K562 (cell line): Measurements from ENCODE around the gene CLSTN1. TPM values are rescaled to one million over a fixed set of nuclear protein-coding genes. Genes with fewer than 3 reads are reported as not detected.

Source experiments
- CTBP1 ChIP-seq: fragments of 450-650 bp; IDR thresholded peaks from 2 replicates; pipeline ENCODE4 v1.6.1; 2016; ENCODE audit warnings: borderline replicate concordance
- FOXJ2 ChIP-seq: fragments of 200-800 bp; sonication (Bioruptor generic); IDR thresholded peaks from 2 replicates; pipeline ENCODE4 v1.6.1; 2016; ENCODE audit warnings: missing genetic modification characterization, missing compliant biosample characterization
- GTF2A2 ChIP-seq: IDR thresholded peaks from 2 replicates; pipeline ENCODE4 v1.6.1; 2016; ENCODE audit warnings: mild to moderate bottlenecking, missing genetic modification characterization, missing compliant biosample characterization
- HDGF ChIP-seq: fragments of 450-650 bp; IDR thresholded peaks from 2 replicates; pipeline ENCODE4 v1.6.1; 2016
- MAZ ChIP-seq, 2 experiments: fragments of 450-650 bp in 1 of 2; sonication (generic) in 1 of 2; formaldehyde crosslinking; IDR thresholded peaks in 1 of 2; conservative IDR thresholded peaks in 1 of 2; 2 replicates each; pipeline versions ENCODE4 v1.4.0 to v1.5.0; 2020; ENCODE audit warnings: mild to moderate bottlenecking in 1 of 2, missing genetic modification reagents in 1 of 2
- MIER1 ChIP-seq: fragments of 450-650 bp; IDR thresholded peaks from 2 replicates; pipeline ENCODE4 v1.6.1; 2016; ENCODE audit warnings: antibody characterized with exemption, mild to moderate bottlenecking, low read depth
- MXI1 ChIP-seq: IDR thresholded peaks from 2 replicates; pipeline ENCODE4 v1.6.1; 2011; ENCODE audit warnings: low read depth, mild to moderate bottlenecking, improper control_type of control experiment, low read length
- NELFE ChIP-seq: IDR thresholded peaks from 2 replicates; pipeline ENCODE4 v1.6.1; 2011; ENCODE audit warnings: mild to moderate bottlenecking; ENCODE audit not compliant: insufficient read depth, insufficient read length
- PRMT5 ChIP-seq: sonication (generic); formaldehyde crosslinking; IDR thresholded peaks from 2 replicates; pipeline ENCODE4 v1.5.0; 2020; ENCODE audit warnings: missing genetic modification reagents
- SMARCA4 ChIP-seq: fragments of 450-650 bp; IDR thresholded peaks from 2 replicates; pipeline ENCODE4 v1.6.1; 2016
- TBP ChIP-seq: optimal IDR thresholded peaks from 2 replicates; pipeline ENCODE3; 2011; ENCODE audit warnings: low read depth, low read length, improper control_type of control experiment
- TSC22D4 ChIP-seq: fragments of 450-650 bp; IDR thresholded peaks from 2 replicates; pipeline ENCODE4 v1.6.1; 2016; ENCODE audit warnings: missing genetic modification characterization, missing biosample characterization, control low read depth
- ZFX ChIP-seq: sonication (generic); formaldehyde crosslinking; IDR thresholded peaks from 2 replicates; pipeline ENCODE4 v1.8.0; 2022; ENCODE audit warnings: mild to moderate bottlenecking, missing genetic modification reagents, moderate library complexity
- ZNF644 ChIP-seq: fragments of 200-800 bp; sonication (Bioruptor generic); IDR thresholded peaks from 2 replicates; pipeline ENCODE4 v1.6.1; 2016; ENCODE audit warnings: low read depth, missing genetic modification characterization, missing compliant biosample characterization
- polyA plus RNA-seq, 8 experiments: library from polyadenylated mRNA; depleted of rRNA in 4 of 8; stranded (reverse) in 5 of 8; unstranded in 3 of 8; fragments of >200 nt; fragmentation: Nextera tagmentation in 2 of 8; fragmentation: Illumina TruSeq in 1 of 8; extraction: Ambion mirVana in 2 of 8; extraction: Trizol in 1 of 8; gene quantifications; 2 replicates each; pipeline versions ENCODE4 v1.2.1 to v1.2.3, GENCODE V29; 2011 to 2014; ENCODE audit warnings: inconsistent platforms in 1 of 8, missing spikeins in 1 of 8
- total RNA-seq, 7 experiments: library from RNA; depleted of rRNA in 6 of 7; stranded (reverse); fragments of >200 nt in 6 of 7; fragmentation: Illumina TruSeq in 2 of 7; extraction: Trizol in 2 of 7; gene quantifications; 2 replicates each; pipeline versions ENCODE4 v1.2.1 to v1.2.3, GENCODE V29; 2011 to 2021; ENCODE audit warnings: low replicate concordance in 1 of 7
- TF ChIP-seq, protein P1 (sequence below): fragments of 150-350 bp; IDR thresholded peaks from 2 replicates; pipeline ENCODE4 v1.6.1; 2014; ENCODE audit warnings: low read depth, mild to moderate bottlenecking, low read length, borderline replicate concordance
- TF ChIP-seq, protein P2 (sequence below): fragments of 250-450 bp; sonication (Bioruptor Pico); IDR thresholded peaks from 2 replicates; pipeline ENCODE4 v1.8.0; 2021; ENCODE audit warnings: moderate library complexity, mild to moderate bottlenecking, inconsistent platforms
- TF ChIP-seq, protein P3 (sequence below): fragments of 450-650 bp; IDR thresholded peaks from 2 replicates; pipeline ENCODE4 v1.6.1; 2016; ENCODE audit warnings: antibody characterized with exemption
- TF ChIP-seq, protein P4 (sequence below): IDR thresholded peaks from 2 replicates; pipeline ENCODE4 v1.6.1; 2014; ENCODE audit warnings: antibody characterized with exemption
- TF ChIP-seq, protein P5 (sequence below): fragments of 200-800 bp; sonication (Bioruptor generic); IDR thresholded peaks from 2 replicates; pipeline ENCODE4 v1.6.1; 2017; ENCODE audit warnings: missing genetic modification characterization, missing compliant biosample characterization

The CLSTN1 gene
- total and polyA plus RNA-seq, 9 of the 15 experiments (the other 6 are each of a cell fraction or from before 2014, with no cell fraction given), result 1.1 to 32.5 (median 13.3) TPM

DNA sequence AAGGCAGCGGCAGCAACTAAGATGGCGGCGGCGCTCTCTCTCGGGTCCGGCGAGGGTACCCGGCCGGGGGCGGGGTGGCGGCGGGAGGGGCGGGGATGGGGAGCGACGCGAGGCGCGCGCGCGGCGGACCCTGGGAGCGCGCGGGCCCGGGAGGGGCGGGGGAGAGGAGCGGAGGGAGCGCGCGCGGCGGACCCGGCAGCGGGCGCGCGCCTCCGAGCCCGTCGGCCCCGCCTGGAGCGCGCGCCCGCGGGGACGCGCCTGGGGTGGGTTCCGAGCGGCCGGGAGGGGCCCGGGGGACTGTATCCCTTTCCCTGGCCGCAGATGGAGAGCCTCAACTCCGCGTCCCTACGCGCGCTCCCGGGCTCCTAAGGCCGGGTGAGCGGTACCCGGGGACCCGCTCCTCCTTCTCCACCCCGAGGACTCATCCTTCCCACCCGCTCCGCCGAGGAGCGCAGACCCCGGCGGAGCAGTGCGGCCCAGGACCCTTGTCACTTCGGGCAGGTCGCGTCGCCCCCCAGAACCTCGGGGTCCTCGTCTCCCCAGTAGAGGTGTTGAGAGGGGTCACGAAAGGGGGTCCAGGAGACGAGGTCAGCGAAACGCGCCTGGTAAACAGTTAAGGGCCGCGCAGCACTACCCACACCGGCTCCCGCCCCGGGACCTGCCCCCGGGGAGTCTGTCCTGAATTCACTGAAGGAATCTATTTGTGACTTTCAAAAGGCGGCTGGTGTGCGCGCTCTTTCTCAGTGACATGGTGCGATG is at the start of gene CLSTN1 (continued):
- TF ChIP-seq, protein P1, sequence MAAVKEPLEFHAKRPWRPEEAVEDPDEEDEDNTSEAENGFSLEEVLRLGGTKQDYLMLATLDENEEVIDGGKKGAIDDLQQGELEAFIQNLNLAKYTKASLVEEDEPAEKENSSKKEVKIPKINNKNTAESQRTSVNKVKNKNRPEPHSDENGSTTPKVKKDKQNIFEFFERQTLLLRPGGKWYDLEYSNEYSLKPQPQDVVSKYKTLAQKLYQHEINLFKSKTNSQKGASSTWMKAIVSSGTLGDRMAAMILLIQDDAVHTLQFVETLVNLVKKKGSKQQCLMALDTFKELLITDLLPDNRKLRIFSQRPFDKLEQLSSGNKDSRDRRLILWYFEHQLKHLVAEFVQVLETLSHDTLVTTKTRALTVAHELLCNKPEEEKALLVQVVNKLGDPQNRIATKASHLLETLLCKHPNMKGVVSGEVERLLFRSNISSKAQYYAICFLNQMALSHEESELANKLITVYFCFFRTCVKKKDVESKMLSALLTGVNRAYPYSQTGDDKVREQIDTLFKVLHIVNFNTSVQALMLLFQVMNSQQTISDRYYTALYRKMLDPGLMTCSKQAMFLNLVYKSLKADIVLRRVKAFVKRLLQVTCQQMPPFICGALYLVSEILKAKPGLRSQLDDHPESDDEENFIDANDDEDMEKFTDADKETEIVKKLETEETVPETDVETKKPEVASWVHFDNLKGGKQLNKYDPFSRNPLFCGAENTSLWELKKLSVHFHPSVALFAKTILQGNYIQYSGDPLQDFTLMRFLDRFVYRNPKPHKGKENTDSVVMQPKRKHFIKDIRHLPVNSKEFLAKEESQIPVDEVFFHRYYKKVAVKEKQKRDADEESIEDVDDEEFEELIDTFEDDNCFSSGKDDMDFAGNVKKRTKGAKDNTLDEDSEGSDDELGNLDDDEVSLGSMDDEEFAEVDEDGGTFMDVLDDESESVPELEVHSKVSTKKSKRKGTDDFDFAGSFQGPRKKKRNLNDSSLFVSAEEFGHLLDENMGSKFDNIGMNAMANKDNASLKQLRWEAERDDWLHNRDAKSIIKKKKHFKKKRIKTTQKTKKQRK, result no peak
- TF ChIP-seq, protein P2, sequence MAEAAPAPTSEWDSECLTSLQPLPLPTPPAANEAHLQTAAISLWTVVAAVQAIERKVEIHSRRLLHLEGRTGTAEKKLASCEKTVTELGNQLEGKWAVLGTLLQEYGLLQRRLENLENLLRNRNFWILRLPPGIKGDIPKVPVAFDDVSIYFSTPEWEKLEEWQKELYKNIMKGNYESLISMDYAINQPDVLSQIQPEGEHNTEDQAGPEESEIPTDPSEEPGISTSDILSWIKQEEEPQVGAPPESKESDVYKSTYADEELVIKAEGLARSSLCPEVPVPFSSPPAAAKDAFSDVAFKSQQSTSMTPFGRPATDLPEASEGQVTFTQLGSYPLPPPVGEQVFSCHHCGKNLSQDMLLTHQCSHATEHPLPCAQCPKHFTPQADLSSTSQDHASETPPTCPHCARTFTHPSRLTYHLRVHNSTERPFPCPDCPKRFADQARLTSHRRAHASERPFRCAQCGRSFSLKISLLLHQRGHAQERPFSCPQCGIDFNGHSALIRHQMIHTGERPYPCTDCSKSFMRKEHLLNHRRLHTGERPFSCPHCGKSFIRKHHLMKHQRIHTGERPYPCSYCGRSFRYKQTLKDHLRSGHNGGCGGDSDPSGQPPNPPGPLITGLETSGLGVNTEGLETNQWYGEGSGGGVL, result no peak
- TF ChIP-seq, protein P3, sequence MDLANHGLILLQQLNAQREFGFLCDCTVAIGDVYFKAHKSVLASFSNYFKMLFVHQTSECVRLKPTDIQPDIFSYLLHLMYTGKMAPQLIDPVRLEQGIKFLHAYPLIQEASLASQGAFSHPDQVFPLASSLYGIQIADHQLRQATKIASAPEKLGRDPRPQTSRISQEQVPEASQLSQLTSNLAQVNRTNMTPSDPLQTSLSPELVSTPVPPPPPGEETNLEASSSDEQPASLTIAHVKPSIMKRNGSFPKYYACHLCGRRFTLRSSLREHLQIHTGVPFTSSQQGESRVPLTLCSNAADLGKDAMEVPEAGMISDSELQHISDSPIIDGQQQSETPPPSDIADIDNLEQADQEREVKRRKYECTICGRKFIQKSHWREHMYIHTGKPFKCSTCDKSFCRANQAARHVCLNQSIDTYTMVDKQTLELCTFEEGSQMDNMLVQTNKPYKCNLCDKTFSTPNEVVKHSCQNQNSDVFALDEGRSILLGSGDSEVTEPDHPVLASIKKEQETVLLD, result no peak
- TF ChIP-seq MXI1 (no peak), MAZ (CRISPR knock-in tag; conservative IDR thresholded peaks at IDR 0.05 in 1 of 2, IDR thresholded peaks at IDR 0.05 in 1 of 2) (peak; percentile 33 to 78; a peak in 3 of 4 replicates), GTF2A2 (tag) (no peak), FOXJ2 (tag) (peak; percentile 80), ZNF644 (tag) (peak; percentile 98), CTBP1 (peak; percentile 36), PRMT5 (CRISPR knock-in tag) (no peak), ZFX (CRISPR knock-in tag) (peak; percentile 67), SMARCA4 (no peak), HDGF (no peak), TBP (no peak), MIER1 (no peak), NELFE (no peak), TSC22D4 (no peak)
- TF ChIP-seq, protein P4, sequence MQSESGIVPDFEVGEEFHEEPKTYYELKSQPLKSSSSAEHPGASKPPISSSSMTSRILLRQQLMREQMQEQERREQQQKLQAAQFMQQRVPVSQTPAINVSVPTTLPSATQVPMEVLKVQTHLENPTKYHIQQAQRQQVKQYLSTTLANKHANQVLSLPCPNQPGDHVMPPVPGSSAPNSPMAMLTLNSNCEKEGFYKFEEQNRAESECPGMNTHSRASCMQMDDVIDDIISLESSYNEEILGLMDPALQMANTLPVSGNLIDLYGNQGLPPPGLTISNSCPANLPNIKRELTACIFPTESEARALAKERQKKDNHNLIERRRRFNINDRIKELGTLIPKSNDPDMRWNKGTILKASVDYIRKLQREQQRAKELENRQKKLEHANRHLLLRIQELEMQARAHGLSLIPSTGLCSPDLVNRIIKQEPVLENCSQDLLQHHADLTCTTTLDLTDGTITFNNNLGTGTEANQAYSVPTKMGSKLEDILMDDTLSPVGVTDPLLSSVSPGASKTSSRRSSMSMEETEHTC, result no peak
- TF ChIP-seq, protein P5, sequence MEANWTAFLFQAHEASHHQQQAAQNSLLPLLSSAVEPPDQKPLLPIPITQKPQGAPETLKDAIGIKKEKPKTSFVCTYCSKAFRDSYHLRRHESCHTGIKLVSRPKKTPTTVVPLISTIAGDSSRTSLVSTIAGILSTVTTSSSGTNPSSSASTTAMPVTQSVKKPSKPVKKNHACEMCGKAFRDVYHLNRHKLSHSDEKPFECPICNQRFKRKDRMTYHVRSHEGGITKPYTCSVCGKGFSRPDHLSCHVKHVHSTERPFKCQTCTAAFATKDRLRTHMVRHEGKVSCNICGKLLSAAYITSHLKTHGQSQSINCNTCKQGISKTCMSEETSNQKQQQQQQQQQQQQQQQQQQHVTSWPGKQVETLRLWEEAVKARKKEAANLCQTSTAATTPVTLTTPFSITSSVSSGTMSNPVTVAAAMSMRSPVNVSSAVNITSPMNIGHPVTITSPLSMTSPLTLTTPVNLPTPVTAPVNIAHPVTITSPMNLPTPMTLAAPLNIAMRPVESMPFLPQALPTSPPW, result peak; percentile 95
